ENCODE data around the gene RALGAPA2.

DNA sequence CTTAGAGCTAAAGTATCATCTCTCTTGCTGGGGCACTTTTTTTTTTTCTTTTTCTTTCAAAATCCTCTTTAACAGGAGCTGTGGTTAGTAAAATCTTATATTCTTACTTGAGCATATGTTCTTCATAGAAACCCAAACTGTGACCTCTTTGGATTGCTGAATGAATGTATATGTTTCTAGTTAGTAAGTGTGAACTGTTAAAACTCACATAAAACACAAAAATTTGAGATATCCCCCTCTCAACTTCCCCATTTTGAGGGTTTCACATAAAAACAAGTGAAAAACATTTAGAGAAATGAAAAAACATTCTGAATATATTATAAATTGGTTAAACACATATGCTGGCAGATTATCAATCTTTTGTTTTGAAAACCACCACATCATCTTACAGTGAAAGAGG lies 266.4 kb downstream of the RALGAPA2 start:
- TF ChIP-seq CTCF (conservative IDR thresholded peaks at IDR 0.05; ENCODE audit: low read depth in 2 of 2) (no peak), POLR2AphosphoS5 (IDR thresholded peaks at IDR 0.05; ENCODE audit: low read depth) (no peak), REST (IDR thresholded peaks at IDR 0.05; ENCODE audit: unreplicated experiment) (no peak), NANOG (IDR thresholded peaks at IDR 0.05; ENCODE audit: borderline replicate concordance) (no peak), EZH2phosphoT487 (IDR thresholded peaks at IDR 0.05; ENCODE audit: unreplicated experiment) (no peak), EZH2 (IDR thresholded peaks at IDR 0.05; ENCODE audit: low read depth, unreplicated experiment) (no peak), JUNB (IDR thresholded peaks at IDR 0.05; ENCODE audit: unreplicated experiment) (no peak), ZNF462 (CRISPR knock-in tag; IDR thresholded peaks at IDR 0.05) (no peak), CREB1 (CRISPR knock-in tag; IDR thresholded peaks at IDR 0.05; ENCODE audit: low read depth) (no peak), ZNF114 (CRISPR knock-in tag; IDR thresholded peaks at IDR 0.05) (no peak)
- TF ChIP-seq, protein P1, sequence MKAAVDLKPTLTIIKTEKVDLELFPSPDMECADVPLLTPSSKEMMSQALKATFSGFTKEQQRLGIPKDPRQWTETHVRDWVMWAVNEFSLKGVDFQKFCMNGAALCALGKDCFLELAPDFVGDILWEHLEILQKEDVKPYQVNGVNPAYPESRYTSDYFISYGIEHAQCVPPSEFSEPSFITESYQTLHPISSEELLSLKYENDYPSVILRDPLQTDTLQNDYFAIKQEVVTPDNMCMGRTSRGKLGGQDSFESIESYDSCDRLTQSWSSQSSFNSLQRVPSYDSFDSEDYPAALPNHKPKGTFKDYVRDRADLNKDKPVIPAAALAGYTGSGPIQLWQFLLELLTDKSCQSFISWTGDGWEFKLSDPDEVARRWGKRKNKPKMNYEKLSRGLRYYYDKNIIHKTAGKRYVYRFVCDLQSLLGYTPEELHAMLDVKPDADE (IDR thresholded peaks at IDR 0.05), result no peak
